VCaP (cell line): ENCODE results near the gene PARD3B.

ENCODE experiments used
- H3K27ac ChIP-seq: fragments of 450-650 bp; 2 replicates; pipeline ENCODE4 v1.5.1; 2017
- TF ChIP-seq, protein P1 (sequence below): fragments of 450-650 bp; conservative IDR thresholded peaks from 2 replicates; pipeline ENCODE4 v1.5.1; 2017; ENCODE audit warnings: mild to moderate bottlenecking, moderate library complexity

The PARD3B gene

DNA sequence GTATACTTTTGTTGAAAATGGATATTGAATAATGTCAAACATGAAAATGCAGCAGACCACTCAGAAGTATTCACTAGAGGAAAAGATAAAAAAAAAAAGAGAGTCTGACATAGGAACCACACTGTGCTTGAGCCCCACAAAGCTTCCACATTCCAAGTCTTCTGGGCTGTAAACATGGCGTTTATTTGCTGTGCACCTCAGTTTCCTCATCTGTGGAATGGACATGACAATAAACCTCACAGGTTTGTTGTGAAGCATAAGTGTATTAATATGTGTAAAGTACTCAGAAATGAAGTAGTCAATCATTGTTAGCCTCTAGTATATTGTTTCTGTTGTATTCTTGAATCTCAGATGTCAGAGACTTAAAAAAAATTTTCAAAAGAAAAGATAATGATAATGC lies 611.2 kb downstream of the PARD3B start:
- TF ChIP-seq, protein P1, sequence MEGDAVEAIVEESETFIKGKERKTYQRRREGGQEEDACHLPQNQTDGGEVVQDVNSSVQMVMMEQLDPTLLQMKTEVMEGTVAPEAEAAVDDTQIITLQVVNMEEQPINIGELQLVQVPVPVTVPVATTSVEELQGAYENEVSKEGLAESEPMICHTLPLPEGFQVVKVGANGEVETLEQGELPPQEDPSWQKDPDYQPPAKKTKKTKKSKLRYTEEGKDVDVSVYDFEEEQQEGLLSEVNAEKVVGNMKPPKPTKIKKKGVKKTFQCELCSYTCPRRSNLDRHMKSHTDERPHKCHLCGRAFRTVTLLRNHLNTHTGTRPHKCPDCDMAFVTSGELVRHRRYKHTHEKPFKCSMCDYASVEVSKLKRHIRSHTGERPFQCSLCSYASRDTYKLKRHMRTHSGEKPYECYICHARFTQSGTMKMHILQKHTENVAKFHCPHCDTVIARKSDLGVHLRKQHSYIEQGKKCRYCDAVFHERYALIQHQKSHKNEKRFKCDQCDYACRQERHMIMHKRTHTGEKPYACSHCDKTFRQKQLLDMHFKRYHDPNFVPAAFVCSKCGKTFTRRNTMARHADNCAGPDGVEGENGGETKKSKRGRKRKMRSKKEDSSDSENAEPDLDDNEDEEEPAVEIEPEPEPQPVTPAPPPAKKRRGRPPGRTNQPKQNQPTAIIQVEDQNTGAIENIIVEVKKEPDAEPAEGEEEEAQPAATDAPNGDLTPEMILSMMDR, result no peak
- no peak overlapping the region for H3K27ac ChIP-seq

DNA sequence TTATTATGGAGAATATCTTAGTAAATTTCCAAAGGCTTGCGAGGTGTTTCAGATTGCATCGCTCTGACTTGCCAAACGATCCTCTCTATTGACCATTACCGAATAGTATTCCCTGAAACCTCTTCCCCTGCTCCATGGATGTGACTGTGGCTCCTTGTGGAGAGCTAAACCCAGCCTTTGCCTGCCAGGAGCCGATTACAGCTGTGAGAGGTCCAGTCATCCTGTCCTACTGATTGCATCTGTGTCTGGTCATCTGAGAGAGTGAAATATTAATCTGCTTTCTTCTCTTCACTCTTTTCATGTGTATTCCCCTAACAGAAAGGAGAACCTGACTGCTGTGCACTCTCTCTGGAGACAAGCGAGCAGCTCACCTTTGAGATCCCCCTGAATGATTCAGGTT lies 613.1 kb downstream of the PARD3B start:
- H3K27ac ChIP-seq, result no peak overlapping the region
- TF ChIP-seq, protein P1, result no peak

DNA sequence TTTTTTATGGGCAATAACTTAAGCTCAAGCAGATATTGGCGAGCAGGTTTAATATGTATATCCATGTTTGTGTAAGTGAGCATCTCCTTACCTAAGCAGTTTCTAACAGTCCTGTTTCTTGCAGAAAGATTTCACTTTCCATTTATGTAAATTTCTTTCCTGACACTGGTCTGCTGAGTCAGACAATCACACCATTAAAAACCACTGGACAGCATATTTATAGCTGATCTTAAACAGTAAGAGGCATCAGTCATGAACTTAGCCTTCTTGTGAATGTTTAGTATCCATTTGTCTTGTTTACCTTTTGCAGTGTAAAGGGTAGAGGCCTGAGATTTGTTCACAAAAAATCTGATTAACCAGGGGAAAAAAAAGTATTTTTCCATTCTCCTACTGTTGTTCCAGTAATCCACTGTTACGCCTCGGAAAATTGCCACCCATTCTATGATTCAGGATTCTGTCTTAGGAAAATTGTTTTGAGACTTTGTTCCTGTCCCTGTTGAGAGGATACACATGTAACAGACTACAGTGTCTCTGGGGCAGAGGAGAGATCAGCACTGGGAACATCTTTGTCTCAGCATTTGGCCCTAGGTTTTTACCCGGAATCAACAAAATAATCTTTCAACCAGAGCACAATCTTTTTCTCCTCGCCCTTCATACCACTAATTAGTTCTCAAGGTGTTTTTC lies 616.0 kb downstream of the PARD3B start:
- H3K27ac ChIP-seq, result peak overlapping the region; percentile 16

DNA sequence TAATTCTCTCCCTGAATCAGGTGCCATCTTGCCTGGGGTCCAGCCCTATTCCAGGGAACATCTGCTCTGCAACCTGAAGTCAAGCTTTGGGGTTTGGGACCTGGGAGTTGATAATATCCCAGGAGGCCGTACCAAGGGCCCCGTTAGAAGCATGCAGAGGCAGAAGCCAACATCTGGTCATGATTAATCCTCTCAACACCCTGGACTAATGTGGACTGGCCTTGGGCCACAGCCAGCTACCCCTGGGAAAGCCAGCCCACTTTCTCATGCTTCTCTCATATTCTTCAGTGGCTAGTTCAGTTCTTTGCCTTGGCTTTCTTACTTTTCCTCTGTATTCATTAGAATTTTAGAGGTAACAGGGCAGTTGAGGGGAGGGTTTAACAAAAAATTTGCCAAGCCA lies 621.5 kb downstream of the PARD3B start:
- no peak overlapping the region for H3K27ac ChIP-seq
- TF ChIP-seq, protein P1, result no peak

More for the DNA sequence above, 616.0 kb downstream of the PARD3B start:
- TF ChIP-seq, protein P1, result no peak

DNA sequence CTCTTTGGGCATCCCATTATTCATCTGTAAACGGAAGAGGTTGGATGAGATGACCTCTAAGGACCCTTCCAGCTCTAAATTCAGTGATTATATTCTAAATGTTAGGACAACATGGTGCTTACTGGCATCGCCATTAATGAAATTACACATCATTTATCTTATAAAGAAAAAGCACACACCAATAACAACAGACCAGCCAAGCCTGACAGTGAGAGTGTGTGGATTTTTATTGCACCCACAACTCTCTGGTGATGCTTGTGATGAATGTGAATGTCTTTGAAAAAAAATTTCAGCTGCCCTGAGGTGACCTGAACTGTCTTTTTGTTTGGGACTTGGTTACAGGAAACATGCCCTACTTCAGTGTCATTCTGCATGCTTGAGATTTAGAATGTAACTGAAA lies 623.7 kb downstream of the PARD3B start:
- no peak overlapping the region for H3K27ac ChIP-seq
- TF ChIP-seq, protein P1, result no peak

DNA sequence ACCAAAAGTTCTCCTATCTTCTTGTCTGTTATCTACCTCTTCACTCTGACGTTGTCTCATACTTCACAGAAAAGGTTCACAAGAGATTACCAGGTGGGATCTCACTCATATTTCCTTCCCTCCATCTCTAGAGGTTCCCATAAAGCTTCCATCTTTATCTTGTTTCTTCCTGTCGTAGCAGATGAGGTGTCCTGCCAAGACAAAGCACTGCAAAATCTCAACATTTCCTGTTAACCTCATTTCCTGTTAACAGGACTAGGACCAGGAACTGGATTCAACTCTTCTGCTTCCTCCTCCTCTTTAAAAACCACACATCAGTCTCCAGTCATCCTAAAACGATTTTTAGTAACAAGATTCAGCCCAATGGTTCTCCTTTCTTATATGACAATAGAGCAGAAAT lies 624.2 kb downstream of the PARD3B start:
- TF ChIP-seq, protein P1, result no peak
- H3K27ac ChIP-seq, result no peak overlapping the region

DNA sequence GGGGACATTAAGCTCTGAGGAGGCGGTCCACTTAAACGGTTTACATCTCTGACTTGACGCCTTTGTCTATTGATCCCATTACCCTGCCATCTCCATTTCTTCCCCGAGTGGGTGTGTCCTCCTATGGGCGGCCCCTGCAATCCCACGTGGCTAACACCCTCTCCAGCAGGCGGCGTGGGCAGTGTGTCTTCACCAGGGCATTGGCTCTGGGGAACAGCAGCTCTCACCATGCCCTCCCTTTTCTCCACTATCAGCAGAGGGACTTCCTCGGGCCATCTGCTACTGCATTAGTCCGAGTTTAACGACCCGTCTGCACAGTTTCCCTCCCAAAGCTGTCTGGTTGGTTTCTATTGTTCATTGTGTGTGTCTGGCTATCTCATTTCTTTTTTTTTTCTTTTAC lies 625.1 kb downstream of the PARD3B start:
- H3K27ac ChIP-seq, result no peak overlapping the region
- TF ChIP-seq, protein P1, result no peak
